Measurements from ENCODE around the gene CAMK1D. TPM values are rescaled to one million over a fixed set of nuclear protein-coding genes. Genes with fewer than 3 reads are reported as not detected.

Gene CAMK1D
- polyA plus RNA-seq, 2 of the 4 experiments (the other 2 are of a cell fraction): 6.6 to 12.5 TPM

GRCh38 chr10:12550994-12551393 lies 201.6 kb downstream of the CAMK1D start (continued):
- TF ChIP-seq NR3C1 (IDR thresholded peaks at IDR 0.05) (no peak), ZNF302 (CRISPR knock-in tag; IDR thresholded peaks at IDR 0.05) (no peak), PHF8 (IDR thresholded peaks at IDR 0.05; ENCODE audit: borderline replicate concordance, low read depth) (no peak), BHLHE40 (IDR thresholded peaks at IDR 0.05; ENCODE audit: low read depth, low read length) (no peak), EHMT2 (IDR thresholded peaks at IDR 0.05; ENCODE audit: low read depth) (no peak), SREBF2 (IDR thresholded peaks at IDR 0.05) (no peak)

DNA sequence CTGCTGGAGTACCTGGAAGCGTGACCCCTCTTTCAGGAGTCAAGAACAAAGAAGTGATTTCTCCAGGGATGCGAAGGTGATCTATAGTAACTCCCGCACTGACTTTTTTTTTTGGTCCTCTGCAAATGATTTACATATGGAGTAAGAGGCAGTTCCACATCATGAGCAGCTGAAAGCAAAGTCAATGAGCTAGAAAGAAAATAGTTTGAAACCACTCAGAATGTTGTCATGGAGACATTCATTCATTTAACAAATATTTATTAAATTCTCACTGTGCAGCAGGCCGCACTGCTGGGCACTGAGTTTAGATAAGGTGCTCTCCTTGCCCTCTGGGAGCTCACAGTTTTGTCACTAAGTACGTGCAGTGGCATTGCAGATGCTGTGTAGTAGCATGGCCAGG lies 206.7 kb downstream of the CAMK1D start:
- no peaks in the 10 kb centered on the region for H3K4me1 ChIP-seq
- TF ChIP-seq HOXB5 (CRISPR knock-in tag; IDR thresholded peaks at IDR 0.05): no peak
- no peak for TF ChIP-seq E2F6 (IDR thresholded peaks at IDR 0.05; ENCODE audit: borderline replicate concordance, low read depth)
- TF ChIP-seq JUN (IDR thresholded peaks at IDR 0.05): no peak
- no peak for TF ChIP-seq MAFK (IDR thresholded peaks at IDR 0.05; ENCODE audit: partially characterized antibody)
- TF ChIP-seq, protein P1, sequence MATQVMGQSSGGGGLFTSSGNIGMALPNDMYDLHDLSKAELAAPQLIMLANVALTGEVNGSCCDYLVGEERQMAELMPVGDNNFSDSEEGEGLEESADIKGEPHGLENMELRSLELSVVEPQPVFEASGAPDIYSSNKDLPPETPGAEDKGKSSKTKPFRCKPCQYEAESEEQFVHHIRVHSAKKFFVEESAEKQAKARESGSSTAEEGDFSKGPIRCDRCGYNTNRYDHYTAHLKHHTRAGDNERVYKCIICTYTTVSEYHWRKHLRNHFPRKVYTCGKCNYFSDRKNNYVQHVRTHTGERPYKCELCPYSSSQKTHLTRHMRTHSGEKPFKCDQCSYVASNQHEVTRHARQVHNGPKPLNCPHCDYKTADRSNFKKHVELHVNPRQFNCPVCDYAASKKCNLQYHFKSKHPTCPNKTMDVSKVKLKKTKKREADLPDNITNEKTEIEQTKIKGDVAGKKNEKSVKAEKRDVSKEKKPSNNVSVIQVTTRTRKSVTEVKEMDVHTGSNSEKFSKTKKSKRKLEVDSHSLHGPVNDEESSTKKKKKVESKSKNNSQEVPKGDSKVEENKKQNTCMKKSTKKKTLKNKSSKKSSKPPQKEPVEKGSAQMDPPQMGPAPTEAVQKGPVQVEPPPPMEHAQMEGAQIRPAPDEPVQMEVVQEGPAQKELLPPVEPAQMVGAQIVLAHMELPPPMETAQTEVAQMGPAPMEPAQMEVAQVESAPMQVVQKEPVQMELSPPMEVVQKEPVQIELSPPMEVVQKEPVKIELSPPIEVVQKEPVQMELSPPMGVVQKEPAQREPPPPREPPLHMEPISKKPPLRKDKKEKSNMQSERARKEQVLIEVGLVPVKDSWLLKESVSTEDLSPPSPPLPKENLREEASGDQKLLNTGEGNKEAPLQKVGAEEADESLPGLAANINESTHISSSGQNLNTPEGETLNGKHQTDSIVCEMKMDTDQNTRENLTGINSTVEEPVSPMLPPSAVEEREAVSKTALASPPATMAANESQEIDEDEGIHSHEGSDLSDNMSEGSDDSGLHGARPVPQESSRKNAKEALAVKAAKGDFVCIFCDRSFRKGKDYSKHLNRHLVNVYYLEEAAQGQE (IDR thresholded peaks at IDR 0.05): no peak
- H3K4me2 ChIP-seq: no peak overlapping the region
- H3K9me3 ChIP-seq: no peaks in the 10 kb centered on the region
- FAIRE-seq: no peak
- H3K4me3 ChIP-seq: no peak overlapping the region
- peak overlapping the region in 1 of 2 experiments; percentile 15; a peak in 1 of 6 replicates for H3K27ac ChIP-seq
- DNase-seq (ENCODE audit: low read depth in 1 of 2, low spot score in 1 of 2): no peak
- CTCF ChIA-PET: no interaction called here
- POLR2A ChIA-PET: no interaction called here
- ATAC-seq: 0 out of 6 replicates have a peak, but pooled peaks of 1 of the 2 experiments have one; percentile 13
- 69% methylated on average over 5 of the region's 5 CpGs for WGBS (ENCODE audit: missing lambda C conversion rate)

- FAIRE-seq (no peak), DNase-seq (ENCODE audit: low read depth in 1 of 2, low spot score in 1 of 2) (no peak), ATAC-seq (no peak)
- CTCF ChIA-PET: interaction anchor here (1.1 kb wide), 1 partner anchor 295 kb away, joined by 8 read pairs; no protein-coding TSS in a partner anchor
- H3K9me3 ChIP-seq: no peaks in the 10 kb centered on the region
- WGBS (ENCODE audit: missing lambda C conversion rate): 71% methylated on average over 11 of the region's 11 CpGs
- H3K4me1 ChIP-seq: peaks cover 13% of the 10 kb centered on the region; the same call in 2 of the 3 replicates
- no peak overlapping the region for H3K27ac ChIP-seq
- H3K4me3 ChIP-seq: no peak overlapping the region
- H3K4me2 ChIP-seq: no peak overlapping the region
- POLR2A ChIA-PET: no interaction called here
- TF ChIP-seq TFCP2L1 (CRISPR knock-in tag; IDR thresholded peaks at IDR 0.05): no peak
Observed at GRCh38 chr10:12559578-12560178, 210.3 kb downstream of the CAMK1D start.

DNA sequence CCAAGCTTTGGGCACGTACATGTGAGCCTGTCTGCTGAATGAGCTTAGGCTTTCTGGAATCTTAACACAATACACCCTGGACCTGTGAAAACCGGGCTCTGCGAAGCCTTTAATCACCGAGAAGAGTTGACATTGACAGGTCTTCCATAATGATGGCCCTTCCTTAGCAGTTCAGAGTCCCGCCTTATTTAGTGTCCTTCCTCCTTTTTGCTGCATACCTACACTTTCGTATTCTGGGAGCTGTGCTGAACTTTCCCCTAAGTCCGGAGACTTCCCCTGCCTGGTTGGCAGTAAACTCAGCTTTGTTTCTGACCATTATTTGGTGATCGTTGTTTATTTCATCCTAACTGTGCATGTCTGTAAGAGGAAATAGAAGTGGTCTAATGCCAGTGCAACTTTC lies 212.0 kb downstream of the CAMK1D start:
- Histone ChIP-seq H3K9me3 (no peaks in the 10 kb centered on the region), H3K27ac (no peak overlapping the region), H3K4me2 (no peak overlapping the region), H3K4me3 (no peak overlapping the region), H3K4me1 (peaks cover 14% of the 10 kb centered on the region; the same call in 2 of the 3 replicates)
- DNase-seq (ENCODE audit: low read depth in 1 of 2, low spot score in 1 of 2) (no peak), FAIRE-seq (no peak), ATAC-seq (no peak)
- ChIA-PET CTCF (interaction anchor here (1.3 kb wide), 1 partner anchor 75 kb away, joined by 3 read pairs; no protein-coding TSS in a partner anchor), POLR2A (no interaction called here)
- WGBS (ENCODE audit: missing lambda C conversion rate): 91% methylated on average over 8 of the region's 8 CpGs
- TF ChIP-seq CEBPB (IDR thresholded peaks at IDR 0.05) (no peak), HEYL (CRISPR knock-in tag; IDR thresholded peaks at IDR 0.05) (no peak), HMGXB4 (CRISPR knock-in tag; IDR thresholded peaks at IDR 0.05; ENCODE audit: borderline replicate concordance) (no peak), MAX (IDR thresholded peaks at IDR 0.05) (no peak), HDAC2 (IDR thresholded peaks at IDR 0.05) (no peak), BCL3 (IDR thresholded peaks at IDR 0.05) (no peak), HOXB13 (CRISPR knock-in tag; IDR thresholded peaks at IDR 0.05; ENCODE audit: low read depth) (no peak), KDM5A (IDR thresholded peaks at IDR 0.05) (no peak), ZC3H11A (IDR thresholded peaks at IDR 0.05) (no peak), CBX2 (IDR thresholded peaks at IDR 0.05; ENCODE audit: borderline replicate concordance, low read depth) (no peak), SMC3 (IDR thresholded peaks at IDR 0.05) (no peak), RARB (CRISPR knock-in tag; IDR thresholded peaks at IDR 0.05) (no peak), HOXA7 (CRISPR knock-in tag; IDR thresholded peaks at IDR 0.05) (no peak)
